GM13977 (cell line): Measurements from ENCODE around the gene SERPINE2.

ENCODE experiments used
- DNase-seq: peaks from one replicate; pipeline ENCODE4 v3.0.0; 2012; ENCODE audit warnings: low spot score
- in situ Hi-C: fragments of 300-500 bp; cut with MboI; formaldehyde crosslinking; loops from one replicate; pipeline ENCODE4 v1.12.0; 2022; ENCODE audit warnings: low sequenced_read_pairs, low pct_unique_long_range_greater_than_20kb, mixed read lengths, inconsistent platforms; ENCODE audit not compliant: unreplicated experiment
- TF ChIP-seq, protein P1 (sequence below): IDR thresholded peaks from 2 replicates; pipeline ENCODE4 v1.5.1; 2012; ENCODE audit warnings: mild to moderate bottlenecking, control low read depth; ENCODE audit not compliant: insufficient read depth; ENCODE audit errors: extremely low read depth, missing control alignments

Gene SERPINE2

DNA sequence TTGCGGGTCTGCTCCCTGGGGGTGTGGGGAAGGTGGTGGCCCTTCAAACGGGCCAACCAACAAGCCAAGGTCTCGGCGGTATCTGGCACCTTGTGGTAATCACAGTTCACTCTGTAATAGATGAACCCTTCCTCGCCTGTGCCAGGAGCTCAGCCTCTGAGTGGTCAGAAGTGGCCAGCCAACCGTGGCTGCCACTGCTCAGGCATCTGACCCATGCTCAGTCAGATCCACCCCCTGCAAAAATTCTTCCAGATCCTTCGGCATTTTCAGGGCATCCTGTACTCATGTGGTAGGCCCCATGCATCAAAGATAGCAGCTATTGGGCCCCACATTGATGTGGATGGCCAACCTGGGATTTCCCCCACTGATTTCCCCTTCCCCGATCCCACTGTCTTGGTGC lies 39.6 kb upstream of the SERPINE2 start:
- no peak for DNase-seq
- in situ Hi-C loops = no loop called here
- TF ChIP-seq, protein P1, sequence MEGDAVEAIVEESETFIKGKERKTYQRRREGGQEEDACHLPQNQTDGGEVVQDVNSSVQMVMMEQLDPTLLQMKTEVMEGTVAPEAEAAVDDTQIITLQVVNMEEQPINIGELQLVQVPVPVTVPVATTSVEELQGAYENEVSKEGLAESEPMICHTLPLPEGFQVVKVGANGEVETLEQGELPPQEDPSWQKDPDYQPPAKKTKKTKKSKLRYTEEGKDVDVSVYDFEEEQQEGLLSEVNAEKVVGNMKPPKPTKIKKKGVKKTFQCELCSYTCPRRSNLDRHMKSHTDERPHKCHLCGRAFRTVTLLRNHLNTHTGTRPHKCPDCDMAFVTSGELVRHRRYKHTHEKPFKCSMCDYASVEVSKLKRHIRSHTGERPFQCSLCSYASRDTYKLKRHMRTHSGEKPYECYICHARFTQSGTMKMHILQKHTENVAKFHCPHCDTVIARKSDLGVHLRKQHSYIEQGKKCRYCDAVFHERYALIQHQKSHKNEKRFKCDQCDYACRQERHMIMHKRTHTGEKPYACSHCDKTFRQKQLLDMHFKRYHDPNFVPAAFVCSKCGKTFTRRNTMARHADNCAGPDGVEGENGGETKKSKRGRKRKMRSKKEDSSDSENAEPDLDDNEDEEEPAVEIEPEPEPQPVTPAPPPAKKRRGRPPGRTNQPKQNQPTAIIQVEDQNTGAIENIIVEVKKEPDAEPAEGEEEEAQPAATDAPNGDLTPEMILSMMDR = no peak

DNA sequence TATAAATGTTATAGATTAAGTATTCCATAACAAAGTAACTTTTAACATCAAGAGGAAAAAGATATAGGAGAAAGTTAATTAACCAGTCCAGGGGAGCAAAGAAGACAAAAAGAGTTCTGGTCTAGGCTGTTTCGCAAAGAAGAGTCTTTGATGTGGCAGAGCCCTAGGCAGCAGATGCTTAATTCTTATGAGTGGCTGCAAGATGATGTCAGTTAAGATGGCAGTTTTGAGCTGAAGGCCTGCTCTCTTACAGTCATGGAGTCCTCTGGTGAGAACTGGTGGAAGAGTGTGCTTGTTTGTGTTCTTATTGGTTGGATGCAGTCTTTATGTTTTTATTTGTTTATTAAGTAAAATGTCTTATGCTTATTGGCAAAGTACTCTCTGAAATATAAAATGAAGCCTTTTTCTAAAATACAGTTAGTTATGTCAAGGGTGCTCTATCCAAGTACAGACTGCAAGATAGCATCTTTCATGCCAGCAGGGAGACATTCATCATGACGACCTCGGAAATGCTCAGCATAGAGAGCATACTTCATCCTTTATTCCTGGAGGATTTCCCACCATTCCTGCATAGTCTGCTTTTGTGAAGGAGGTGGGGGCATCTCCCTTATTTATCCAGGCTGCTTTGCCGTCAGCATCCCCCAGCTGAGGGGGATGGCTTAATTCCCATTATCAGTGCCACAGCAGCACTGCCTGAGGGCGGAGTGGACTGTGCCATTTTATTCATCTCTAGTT lies 38.9 kb upstream of the SERPINE2 start:
- in situ Hi-C loops = no loop called here
- TF ChIP-seq, protein P1 = no peak
- no peak for DNase-seq

DNA sequence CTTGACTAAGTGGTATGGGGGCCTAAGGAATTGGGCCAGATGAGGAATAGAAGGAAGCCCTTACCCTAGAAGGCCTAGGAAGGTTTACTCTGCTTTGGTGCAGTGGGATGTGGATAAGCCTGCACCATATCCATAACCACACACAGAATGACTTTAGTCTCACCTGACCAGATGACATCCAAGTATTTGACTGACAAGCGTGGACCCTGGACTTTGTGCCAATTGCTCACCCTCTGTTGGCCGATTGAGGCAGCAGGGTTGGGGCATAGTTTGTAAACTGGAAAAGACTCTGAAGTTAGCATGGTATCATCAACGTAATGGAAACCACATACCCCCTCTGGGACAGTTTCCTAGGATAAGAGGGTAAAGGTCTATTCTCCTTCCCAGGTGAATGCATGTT lies 36.5 kb upstream of the SERPINE2 start:
- in situ Hi-C loops = no loop called here
- TF ChIP-seq, protein P1 = no peak
- DNase-seq = no peak

DNA sequence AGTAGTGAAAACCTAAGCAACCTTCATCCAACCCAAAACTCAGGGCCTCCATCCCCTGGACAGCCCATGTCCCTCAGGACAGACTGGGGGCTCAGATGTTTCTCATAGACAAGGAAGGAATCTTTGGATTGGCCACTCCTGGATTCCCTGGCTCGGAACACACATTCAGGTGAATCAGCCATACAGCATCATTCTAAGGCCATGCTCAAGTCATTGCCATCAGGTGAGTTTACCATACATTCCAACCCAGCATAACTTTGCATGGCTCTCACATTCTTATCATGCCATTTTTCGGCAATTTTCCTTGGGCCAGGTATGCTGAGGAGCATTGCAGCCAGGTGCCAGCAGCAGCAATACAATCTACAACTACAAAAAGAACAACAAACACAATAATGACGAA lies 34.6 kb upstream of the SERPINE2 start:
- TF ChIP-seq, protein P1 = no peak
- in situ Hi-C loops = no loop called here

DNA sequence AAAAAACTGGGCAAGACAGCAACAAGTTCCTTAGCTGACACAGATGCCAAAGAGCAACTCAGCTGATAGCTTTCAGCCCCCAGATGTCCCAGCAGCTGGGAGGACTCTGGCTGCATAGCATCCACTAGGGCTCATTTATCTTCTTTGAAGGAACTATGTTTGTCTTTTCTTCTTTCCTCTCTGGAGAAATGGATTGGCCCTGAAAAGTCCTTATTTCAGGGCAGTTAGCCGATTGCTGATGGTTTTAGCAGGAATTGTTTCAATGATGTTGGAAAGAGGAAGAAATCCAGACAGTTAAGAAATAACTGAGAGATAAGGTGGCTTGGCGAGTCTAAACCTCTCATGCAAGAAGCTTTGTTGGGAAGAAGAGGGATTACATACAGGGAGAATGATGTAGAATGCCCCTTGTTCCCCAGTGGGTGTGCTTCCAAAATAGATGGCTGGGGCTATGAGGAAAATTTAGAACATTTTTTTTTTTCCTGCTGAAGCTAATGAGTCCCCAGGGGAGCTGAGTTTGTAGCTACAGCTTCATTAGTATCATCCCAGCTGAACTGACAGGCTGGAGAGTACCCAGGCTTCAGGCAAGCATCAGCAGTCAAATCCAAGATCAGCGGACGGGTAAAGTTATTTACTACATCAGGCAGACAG lies 33.6 kb upstream of the SERPINE2 start:
- in situ Hi-C loops = no loop called here
- TF ChIP-seq, protein P1 = no peak
- no peak for DNase-seq

More for the DNA sequence above, 34.6 kb upstream of the SERPINE2 start:
- no peak for DNase-seq

DNA sequence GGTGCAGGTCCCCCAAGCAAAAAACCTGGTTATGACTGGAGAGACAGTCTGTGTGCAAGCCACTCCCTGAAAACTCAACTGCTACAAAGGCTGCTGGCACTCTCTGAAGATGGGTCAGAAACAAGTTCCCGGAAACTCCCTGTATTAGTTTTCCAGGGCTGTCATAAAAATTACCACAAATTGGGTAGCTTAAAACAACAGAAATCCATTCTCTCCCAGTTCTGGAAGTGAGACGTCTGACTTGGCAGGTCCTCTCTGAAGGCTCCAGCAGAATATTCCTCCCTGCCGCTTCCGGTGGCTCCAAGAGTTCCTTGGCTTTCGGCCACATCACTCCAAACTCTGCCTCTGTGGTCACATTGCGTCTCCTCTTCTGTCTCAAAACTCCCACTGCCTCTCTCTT lies 30.1 kb upstream of the SERPINE2 start:
- in situ Hi-C loops = no loop called here
- TF ChIP-seq, protein P1 = no peak
- DNase-seq = no peak
